ENCODE results near the gene NBEAL1. TPM values are rescaled to one million over a fixed set of nuclear protein-coding genes. Genes with fewer than 3 reads are reported as not detected.
"Not testable (repeated sequence)": the region's sequence is repeated elsewhere in the genome, so short reads cannot be mapped to it uniquely, and the experiment has no call there.

NBEAL1 gene
- 28.6 and 29.0 TPM in 2 replicates for total RNA-seq
- long read RNA-seq, partial matches to known transcripts = 15 of 23 reads
- long read RNA-seq, other reads (novel, unspliced or antisense) = 7 of 23 reads

DNA sequence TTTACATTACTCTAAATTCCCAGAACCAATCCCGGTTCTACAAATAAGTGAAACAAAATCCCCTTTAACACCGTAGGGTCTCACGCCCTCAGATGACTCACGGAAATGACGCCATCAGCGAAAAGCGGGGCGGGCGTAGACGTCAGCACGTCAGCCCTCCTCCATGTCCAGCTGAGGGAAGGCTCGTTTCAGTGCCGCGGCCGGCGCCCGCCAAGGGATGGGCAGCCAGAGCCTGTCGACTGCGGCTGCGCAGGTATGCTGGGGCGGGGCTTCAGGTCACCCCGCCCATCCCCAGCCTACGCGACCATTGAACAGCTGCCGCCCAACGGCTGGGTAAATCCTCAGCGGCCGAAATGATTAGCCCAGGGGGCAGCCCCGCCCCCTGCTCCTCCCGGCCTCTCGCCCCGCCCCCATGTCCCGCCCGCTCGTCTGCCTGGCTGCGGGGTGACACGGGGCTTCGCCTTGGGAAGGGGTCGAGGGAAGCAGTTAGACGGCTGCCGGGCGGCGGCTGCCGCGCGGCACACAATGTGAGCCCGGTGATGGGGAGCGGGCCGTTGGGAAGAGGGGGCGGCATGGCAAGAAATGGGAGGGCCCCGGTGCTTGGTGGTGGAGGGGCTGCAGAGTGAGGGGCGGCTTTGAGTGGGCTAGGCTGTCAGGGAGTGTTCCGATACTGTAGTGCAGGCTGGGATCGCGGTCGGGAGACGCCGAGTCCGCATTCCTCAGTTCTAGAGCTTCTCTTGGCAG lies at the start of gene NBEAL1:
Gene NBEAL1, plus strand, starts transcription at position 420 of the 744 bp plus-strand sequence. CDS start 1,510 bp downstream, outside the sequence.
- peaks cover 48% of the 10 kb centered on the region for H3K4me1 Mint-ChIP-seq (ENCODE audit: unreplicated experiment)

DNA sequence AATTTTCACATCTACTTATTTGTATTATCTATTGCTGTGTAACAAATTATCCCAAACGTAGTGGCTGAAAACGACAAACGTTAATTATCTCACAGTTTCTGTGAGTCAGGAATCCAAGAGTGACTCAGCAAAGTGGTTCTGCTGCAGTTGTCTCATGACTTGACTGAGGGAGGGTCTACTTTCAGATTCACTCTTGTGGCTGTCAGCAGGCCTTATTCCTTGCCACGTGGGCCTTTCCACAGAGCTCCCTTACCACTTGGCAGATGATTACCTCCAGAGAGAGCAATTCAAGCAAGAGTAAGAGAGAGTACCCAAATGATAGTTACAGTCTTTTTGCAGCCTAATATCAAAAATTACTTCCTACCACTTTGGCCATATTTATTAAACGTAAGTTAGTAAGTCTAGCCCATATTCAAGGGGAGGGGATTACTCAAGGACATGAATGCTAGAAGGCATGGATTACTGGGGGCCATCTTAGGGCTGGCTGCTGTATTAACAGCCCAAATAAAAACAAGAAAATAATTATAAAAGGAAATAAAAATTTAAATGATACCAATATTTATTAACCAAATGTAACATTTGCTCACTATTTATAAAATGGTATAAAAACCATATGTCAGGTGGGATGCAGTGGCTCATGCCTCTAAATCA lies 48.7 kb upstream of the NBEAL1 start:
- Mint-ChIP-seq H3K4me3 (ENCODE audit: unreplicated experiment) (no peak overlapping the region), H3K27me3 (ENCODE audit: unreplicated experiment) (no peaks in the 10 kb centered on the region), H3K36me3 (ENCODE audit: unreplicated experiment) (peaks cover 10% of the 10 kb centered on the region), H3K4me1 (ENCODE audit: unreplicated experiment) (peaks cover 11% of the 10 kb centered on the region), H3K27ac (ENCODE audit: unreplicated experiment) (peak overlapping the region; percentile 86), H3K9me3 (ENCODE audit: unreplicated experiment) (no peaks in the 10 kb centered on the region)
- TF ChIP-seq, protein P1, sequence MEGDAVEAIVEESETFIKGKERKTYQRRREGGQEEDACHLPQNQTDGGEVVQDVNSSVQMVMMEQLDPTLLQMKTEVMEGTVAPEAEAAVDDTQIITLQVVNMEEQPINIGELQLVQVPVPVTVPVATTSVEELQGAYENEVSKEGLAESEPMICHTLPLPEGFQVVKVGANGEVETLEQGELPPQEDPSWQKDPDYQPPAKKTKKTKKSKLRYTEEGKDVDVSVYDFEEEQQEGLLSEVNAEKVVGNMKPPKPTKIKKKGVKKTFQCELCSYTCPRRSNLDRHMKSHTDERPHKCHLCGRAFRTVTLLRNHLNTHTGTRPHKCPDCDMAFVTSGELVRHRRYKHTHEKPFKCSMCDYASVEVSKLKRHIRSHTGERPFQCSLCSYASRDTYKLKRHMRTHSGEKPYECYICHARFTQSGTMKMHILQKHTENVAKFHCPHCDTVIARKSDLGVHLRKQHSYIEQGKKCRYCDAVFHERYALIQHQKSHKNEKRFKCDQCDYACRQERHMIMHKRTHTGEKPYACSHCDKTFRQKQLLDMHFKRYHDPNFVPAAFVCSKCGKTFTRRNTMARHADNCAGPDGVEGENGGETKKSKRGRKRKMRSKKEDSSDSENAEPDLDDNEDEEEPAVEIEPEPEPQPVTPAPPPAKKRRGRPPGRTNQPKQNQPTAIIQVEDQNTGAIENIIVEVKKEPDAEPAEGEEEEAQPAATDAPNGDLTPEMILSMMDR (IDR thresholded peaks at IDR 0.05) = no peak
- no peak for DNase-seq (ENCODE audit: extremely low spot score, unreplicated experiment)

More for the DNA sequence above, at the start of gene NBEAL1:
- TF ChIP-seq, protein P1 (IDR thresholded peaks at IDR 0.05) = no peak
- Mint-ChIP-seq H3K27ac (ENCODE audit: unreplicated experiment) (peak within 1 kb of the TSS; percentile 99), H3K9me3 (ENCODE audit: unreplicated experiment) (no peaks in the 10 kb centered on the region), H3K4me3 (ENCODE audit: unreplicated experiment) (peak within 1 kb of the TSS; percentile 98), H3K27me3 (ENCODE audit: unreplicated experiment) (peaks cover 16% of the 10 kb centered on the region), H3K36me3 (ENCODE audit: unreplicated experiment) (no peaks in the 10 kb centered on the region)
- DNase-seq (ENCODE audit: extremely low spot score, unreplicated experiment) = peak; percentile 100

DNA sequence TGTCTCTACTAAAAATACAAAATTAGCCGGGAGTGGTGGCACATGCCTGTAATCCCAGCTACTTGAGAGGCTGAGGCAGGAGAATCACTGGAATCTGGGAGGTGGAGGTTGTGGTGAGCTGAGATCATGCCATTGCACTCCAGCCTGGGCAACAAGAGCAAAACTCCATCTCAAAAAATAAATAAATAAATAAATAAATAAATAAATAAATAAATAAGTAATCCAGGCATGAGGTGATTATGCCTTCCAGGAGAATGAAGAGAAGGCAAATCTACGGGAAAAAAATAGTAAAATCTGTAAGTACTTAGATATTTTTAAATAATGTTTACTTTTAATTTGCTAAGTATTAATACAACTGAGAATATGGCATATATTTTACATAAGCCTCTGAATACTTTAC lies 45.3 kb upstream of the NBEAL1 start:
- H3K27ac Mint-ChIP-seq (ENCODE audit: unreplicated experiment); DNase-seq (ENCODE audit: extremely low spot score, unreplicated experiment); H3K9me3 Mint-ChIP-seq (ENCODE audit: unreplicated experiment); H3K4me3 Mint-ChIP-seq (ENCODE audit: unreplicated experiment); H3K27me3 Mint-ChIP-seq (ENCODE audit: unreplicated experiment): not testable (repeated sequence)
- Mint-ChIP-seq H3K4me1 (ENCODE audit: unreplicated experiment) (peaks cover 11% of the 10 kb centered on the region), H3K36me3 (ENCODE audit: unreplicated experiment) (peaks cover 23% of the 10 kb centered on the region)

DNA sequence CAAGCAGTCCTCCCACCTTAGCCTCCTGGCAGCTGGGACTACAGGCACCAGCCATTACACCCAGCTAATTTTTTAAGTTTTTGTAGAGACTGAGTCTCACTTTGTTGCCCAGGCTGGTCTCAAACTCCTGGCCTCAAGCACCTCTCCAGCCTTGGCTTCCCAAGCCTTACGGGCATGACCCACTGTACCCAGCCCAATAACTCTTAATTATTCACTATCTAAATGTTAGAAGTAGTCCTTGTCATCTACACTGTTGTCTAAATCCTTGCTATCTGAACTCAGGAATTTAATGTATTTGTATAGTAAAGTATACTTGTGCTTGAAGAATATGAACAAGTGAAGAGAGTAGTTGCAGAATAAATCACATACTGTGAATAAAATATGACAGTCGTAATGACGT lies 37.9 kb upstream of the NBEAL1 start:
- Mint-ChIP-seq H3K27me3 (ENCODE audit: unreplicated experiment) (no peaks in the 10 kb centered on the region), H3K36me3 (ENCODE audit: unreplicated experiment) (peaks cover 41% of the 10 kb centered on the region), H3K9me3 (ENCODE audit: unreplicated experiment) (peaks cover 5% of the 10 kb centered on the region), H3K4me3 (ENCODE audit: unreplicated experiment) (no peak overlapping the region), H3K27ac (ENCODE audit: unreplicated experiment) (no peak overlapping the region), H3K4me1 (ENCODE audit: unreplicated experiment) (no peaks in the 10 kb centered on the region)
- DNase-seq (ENCODE audit: extremely low spot score, unreplicated experiment) = no peak
- TF ChIP-seq, protein P1 (IDR thresholded peaks at IDR 0.05) = no peak

DNA sequence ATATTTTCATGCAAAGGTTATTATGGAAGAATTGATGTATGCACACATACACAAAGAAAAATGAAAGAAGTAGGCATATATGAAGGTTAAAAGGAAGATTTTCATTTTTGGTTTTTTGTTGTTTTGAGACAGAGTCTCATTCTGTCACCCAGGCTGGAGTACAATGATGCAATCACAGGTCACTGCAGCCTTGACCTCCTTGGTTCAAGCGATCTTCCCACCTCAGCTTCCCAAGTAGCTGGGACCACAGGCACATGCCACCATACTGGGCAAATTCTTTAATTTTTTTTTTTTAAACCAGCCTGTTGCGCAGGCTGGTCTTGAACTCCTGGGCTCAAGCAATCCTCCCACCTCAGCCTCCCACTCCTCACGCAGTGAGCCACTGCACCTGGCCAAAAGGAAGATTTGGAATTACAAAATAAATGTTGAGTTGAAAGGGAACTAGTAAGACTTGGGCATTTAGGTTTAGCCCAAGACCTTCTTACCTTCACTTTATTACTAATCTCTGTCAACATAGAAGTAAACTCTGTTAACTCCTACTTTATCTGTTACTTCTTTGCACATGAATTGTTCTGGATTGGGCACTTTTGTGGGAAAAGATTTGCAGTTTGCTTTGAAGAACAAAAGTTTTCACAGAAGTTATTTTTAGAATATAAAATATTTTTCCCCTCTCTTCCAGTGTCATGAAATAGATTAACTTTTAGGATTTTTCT lies 31.7 kb upstream of the NBEAL1 start:
- TF ChIP-seq, protein P1 (IDR thresholded peaks at IDR 0.05) = no peak
- H3K27ac Mint-ChIP-seq (ENCODE audit: unreplicated experiment) = peak overlapping the region; percentile 56

More for the DNA sequence above, 31.7 kb upstream of the NBEAL1 start:
- Mint-ChIP-seq H3K4me3 (ENCODE audit: unreplicated experiment) (no peak overlapping the region), H3K36me3 (ENCODE audit: unreplicated experiment) (peaks cover 27% of the 10 kb centered on the region), H3K27me3 (ENCODE audit: unreplicated experiment) (no peaks in the 10 kb centered on the region), H3K9me3 (ENCODE audit: unreplicated experiment) (peaks cover 5% of the 10 kb centered on the region), H3K4me1 (ENCODE audit: unreplicated experiment) (peaks cover 12% of the 10 kb centered on the region)
- no peak for DNase-seq (ENCODE audit: extremely low spot score, unreplicated experiment)
